Neural cell (in vitro differentiated cells): Measurements from ENCODE around the gene IDS. TPM values are rescaled to one million over a fixed set of nuclear protein-coding genes. Genes with fewer than 3 reads are reported as not detected.
"Not testable (repeated sequence)": the region's sequence is repeated elsewhere in the genome, so short reads cannot be mapped to it uniquely, and the experiment has no call there.

Source experiments
- H2AFZ ChIP-seq: fragments of 200-600, 300-800 bp; sonication (generic), shearing (Covaris generic); 2 replicates; pipeline ENCODE4 v1.6.0; 2014; ENCODE audit warnings: low read depth, mild to moderate bottlenecking, antibody characterized with exemption, low read length, moderate library complexity
- H3F3A ChIP-seq: fragments of 200-600 bp; shearing (Covaris generic); 2 replicates; pipeline ENCODE4 v1.6.1; 2016; ENCODE audit warnings: mild to moderate bottlenecking, moderate library complexity, mixed read lengths, antibody characterized with exemption, low read length; ENCODE audit not compliant: insufficient read depth, poor library complexity, severe bottlenecking
- H3K27ac ChIP-seq: fragments of 200-600, 300-800 bp; sonication (generic), shearing (Covaris generic); 2 replicates; pipeline ENCODE4 v1.5.1; 2014; ENCODE audit warnings: mild to moderate bottlenecking, low read length, moderate library complexity
- H3K27me3 ChIP-seq: fragments of 300-800, 200-600 bp; sonication (generic), shearing (Covaris generic); 2 replicates; pipeline ENCODE4 v1.6.0; 2014; ENCODE audit warnings: mild to moderate bottlenecking, low read depth, low read length, moderate library complexity; ENCODE audit not compliant: insufficient read depth
- H3K36me3 ChIP-seq: fragments of 300-800, 200-600 bp; sonication (generic), shearing (Covaris generic); 2 replicates; pipeline ENCODE4 v1.5.1; 2014; ENCODE audit warnings: mild to moderate bottlenecking, antibody characterized with exemption, low read length, moderate library complexity; ENCODE audit not compliant: insufficient read depth
- H3K4me2 ChIP-seq: fragments of 300-800, 200-600 bp; sonication (generic), shearing (Covaris generic); 2 replicates; pipeline ENCODE4 v1.6.0; 2014; ENCODE audit warnings: mild to moderate bottlenecking, low read length
- H3K4me3 ChIP-seq: fragments of 300-800, 200-600 bp; sonication (generic), shearing (Covaris generic); 2 replicates; pipeline ENCODE4 v1.5.1; 2014; ENCODE audit warnings: mild to moderate bottlenecking, low read length, moderate library complexity
- H3K79me2 ChIP-seq: fragments of 200-600 bp; shearing (Covaris generic); replicated peaks from 2 replicates; pipeline ENCODE4 v1.6.0; 2014; ENCODE audit warnings: mild to moderate bottlenecking, low read length, moderate library complexity; ENCODE audit not compliant: insufficient read depth
- H3K9ac ChIP-seq: fragments of 300-800, 200-600 bp; sonication (generic), shearing (Covaris generic); 2 replicates; pipeline ENCODE4 v1.6.1; 2016; ENCODE audit warnings: mild to moderate bottlenecking, low read length, mixed read lengths
- H3K9me2 ChIP-seq: fragments of 200-600 bp; shearing (Covaris generic); 2 replicates; pipeline ENCODE4 v1.6.1; 2016; ENCODE audit warnings: mild to moderate bottlenecking, low read length, mixed read lengths; ENCODE audit not compliant: insufficient read depth
- H3K9me3 ChIP-seq: fragments of 200-600, 300-800 bp; sonication (generic), shearing (Covaris generic); 2 replicates; pipeline ENCODE4 v1.6.1; 2016; ENCODE audit warnings: mild to moderate bottlenecking, mixed run types, low read length, moderate library complexity, mixed read lengths
- H4K20me1 ChIP-seq: fragments of 200-600 bp; shearing (Covaris generic); 2 replicates; pipeline ENCODE4 v1.6.1; 2016; ENCODE audit warnings: mild to moderate bottlenecking, mixed run types; ENCODE audit not compliant: insufficient read depth
- CTCF ChIP-seq: fragments of 450-650 bp; IDR thresholded peaks from 2 replicates; pipeline ENCODE4 v1.5.1; 2014; ENCODE audit warnings: antibody characterized with exemption, mild to moderate bottlenecking, moderate library complexity; ENCODE audit not compliant: poor library complexity, severe bottlenecking
- EP300 ChIP-seq: fragments of 450-650 bp; conservative IDR thresholded peaks from 2 replicates; pipeline ENCODE4 v1.6.1; 2014; ENCODE audit warnings: antibody characterized with exemption, mild to moderate bottlenecking, moderate library complexity; ENCODE audit not compliant: poor library complexity, severe bottlenecking
- EZH2 ChIP-seq: fragments of 200-600, 300-800 bp; shearing (Covaris generic), sonication (generic); IDR thresholded peaks from 2 replicates; pipeline ENCODE4 v1.6.1; 2014; ENCODE audit warnings: antibody characterized with exemption, low read length, borderline replicate concordance, mild to moderate bottlenecking; ENCODE audit not compliant: insufficient read depth, poor library complexity, severe bottlenecking
- MXI1 ChIP-seq: fragments of 450-650 bp; conservative IDR thresholded peaks from 2 replicates; pipeline ENCODE4 v1.6.1; 2014; ENCODE audit warnings: antibody characterized with exemption, mild to moderate bottlenecking; ENCODE audit not compliant: poor library complexity, severe bottlenecking
- POLR2AphosphoS5 ChIP-seq: IDR thresholded peaks from 2 replicates; pipeline ENCODE4 v1.6.1; 2012
- RAD21 ChIP-seq: fragments of 450-650 bp; conservative IDR thresholded peaks from 2 replicates; pipeline ENCODE4 v1.6.1; 2014; ENCODE audit warnings: antibody characterized with exemption, mild to moderate bottlenecking, moderate library complexity
- REST ChIP-seq: IDR thresholded peaks from 2 replicates; pipeline ENCODE4 v1.6.1; 2012; ENCODE audit warnings: borderline replicate concordance
- SMC3 ChIP-seq: fragments of 450-650 bp; conservative IDR thresholded peaks from 2 replicates; pipeline ENCODE4 v1.6.1; 2014; ENCODE audit warnings: antibody characterized with exemption, mild to moderate bottlenecking, moderate library complexity; ENCODE audit not compliant: poor library complexity
- TAF1 ChIP-seq: IDR thresholded peaks from 2 replicates; pipeline ENCODE4 v1.6.1; 2012; ENCODE audit warnings: low read depth
- polyA plus RNA-seq: library from polyadenylated mRNA; depleted of rRNA; stranded (reverse); fragments of >200 nt; gene quantifications from 2 replicates; pipeline ENCODE4 v1.2.3, GENCODE V29; 2014

The IDS gene
- polyA plus RNA-seq, 1 donor from 2014 or later: 52.0 TPM

DNA sequence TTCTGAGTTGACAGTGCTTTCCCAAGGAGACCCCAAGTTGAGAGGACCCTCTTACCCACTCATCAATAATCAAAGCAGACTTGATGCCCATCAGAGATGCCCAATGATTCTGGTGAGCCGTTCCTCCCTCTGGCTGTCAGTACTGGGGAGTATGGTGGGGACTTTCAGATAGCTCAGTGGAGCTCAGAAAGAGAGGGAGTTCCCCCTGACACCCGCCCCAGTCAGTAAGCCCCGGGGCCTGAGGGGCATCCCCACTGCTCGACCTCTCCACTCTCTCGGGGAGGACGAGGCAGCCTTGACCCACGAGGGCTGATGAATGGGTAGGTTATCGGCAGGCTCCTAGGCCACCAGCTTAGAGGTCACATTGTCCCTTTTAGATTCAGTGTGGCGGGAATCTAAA lies 17.1 kb downstream of the IDS start:
- not testable (repeated sequence) for H3K4me2 ChIP-seq, H3K27me3 ChIP-seq, H3K9me3 ChIP-seq, H2AFZ ChIP-seq, H3K36me3 ChIP-seq, H3K27ac ChIP-seq, H3K4me3 ChIP-seq, H3F3A ChIP-seq, H3K9me2 ChIP-seq, H3K79me2 ChIP-seq, H4K20me1 ChIP-seq, H3K9ac ChIP-seq

DNA sequence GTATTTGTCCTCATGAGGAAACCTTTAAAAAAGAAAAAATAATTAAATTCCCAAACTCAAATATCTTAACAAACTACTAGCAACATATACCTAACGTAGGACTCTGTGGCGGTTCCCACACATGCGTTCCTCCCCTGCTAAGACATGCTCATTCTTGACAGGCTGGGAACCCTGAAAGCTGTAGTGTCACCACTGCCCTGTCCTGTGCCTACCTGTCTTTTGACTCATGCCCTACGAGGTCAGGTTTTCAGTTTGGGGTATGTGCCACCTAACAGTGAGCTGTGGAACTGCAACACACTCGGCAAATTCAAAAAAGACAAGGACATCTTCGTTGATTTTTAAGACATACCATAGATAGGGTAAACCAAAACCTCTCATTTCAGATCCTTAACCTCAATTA lies 17.8 kb downstream of the IDS start:
- no peak overlapping the region for H3K4me3 ChIP-seq
- H3K36me3 ChIP-seq: no peaks in the 10 kb centered on the region
- H3F3A ChIP-seq: no peaks in the 10 kb centered on the region
- H3K9ac ChIP-seq: no peak overlapping the region
- no peaks in the 10 kb centered on the region for H3K9me2 ChIP-seq
- H3K9me3 ChIP-seq: no peaks in the 10 kb centered on the region
- no peak overlapping the region for H3K4me2 ChIP-seq
- TF ChIP-seq SMC3 (no peak), EP300 (no peak), CTCF (no peak), POLR2AphosphoS5 (no peak), TAF1 (no peak), MXI1 (no peak), RAD21 (no peak), REST (no peak), EZH2 (no peak)
- H2AFZ ChIP-seq: no peak overlapping the region
- H3K27ac ChIP-seq: no peak overlapping the region
- H3K27me3 ChIP-seq: no peaks in the 10 kb centered on the region
- no peaks in the 10 kb centered on the region for H4K20me1 ChIP-seq
- H3K79me2 ChIP-seq: no peaks in the 10 kb centered on the region

DNA sequence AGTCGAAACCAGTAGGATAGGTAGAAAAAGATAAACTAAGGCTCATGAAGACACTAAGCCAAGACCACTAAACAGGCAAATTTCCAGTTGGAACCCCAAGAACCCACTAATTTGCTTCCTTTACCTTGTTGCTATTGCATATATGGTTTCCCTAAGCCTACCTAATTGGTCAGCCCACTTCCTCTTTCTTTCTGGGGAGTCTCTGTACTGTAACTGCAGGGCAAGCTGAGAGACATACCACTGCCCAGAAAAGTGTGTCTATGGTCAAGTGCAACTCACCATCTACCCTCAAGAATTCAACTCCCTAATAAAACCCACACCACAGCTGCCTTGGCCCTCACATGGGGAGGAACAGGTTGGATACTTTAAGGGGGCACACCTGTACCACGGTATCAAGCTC lies 28.6 kb downstream of the IDS start:
- no peak overlapping the region for H3K4me3 ChIP-seq
- no peak for TF ChIP-seq TAF1
- TF ChIP-seq REST: no peak
- no peak for TF ChIP-seq EP300
- TF ChIP-seq RAD21: no peak
- TF ChIP-seq EZH2: no peak
- TF ChIP-seq POLR2AphosphoS5: no peak
- TF ChIP-seq CTCF: no peak
- TF ChIP-seq MXI1: no peak
- no peak for TF ChIP-seq SMC3
- no peaks in the 10 kb centered on the region for H3K9me3 ChIP-seq
- H3K36me3 ChIP-seq: no peaks in the 10 kb centered on the region
- H4K20me1 ChIP-seq: no peaks in the 10 kb centered on the region
- no peak overlapping the region for H3K4me2 ChIP-seq
- H3F3A ChIP-seq: no peaks in the 10 kb centered on the region
- no peaks in the 10 kb centered on the region for H3K27me3 ChIP-seq
- no peak overlapping the region for H3K9ac ChIP-seq
- no peak overlapping the region for H2AFZ ChIP-seq
- H3K27ac ChIP-seq: no peak overlapping the region
- no peaks in the 10 kb centered on the region for H3K9me2 ChIP-seq
- no peaks in the 10 kb centered on the region for H3K79me2 ChIP-seq
